Daoy (cell line): ENCODE results near the gene LAMC3. TPM values are rescaled to one million over a fixed set of nuclear protein-coding genes. Genes with fewer than 3 reads are reported as not detected.

Source experiments
- DNase-seq: peaks from one replicate; pipeline ENCODE4 v3.0.0-alpha.2; 2015; ENCODE audit warnings: low read depth
- total RNA-seq: library from RNA; depleted of rRNA; stranded (reverse); fragments of >200 nt; shearing (Covaris generic); gene quantifications from 2 replicates; pipeline ENCODE4 v1.2.3, GENCODE V29; 2014

Gene LAMC3
- total RNA-seq, 1 experiment from 2014 or later = 2.5 TPM

DNA sequence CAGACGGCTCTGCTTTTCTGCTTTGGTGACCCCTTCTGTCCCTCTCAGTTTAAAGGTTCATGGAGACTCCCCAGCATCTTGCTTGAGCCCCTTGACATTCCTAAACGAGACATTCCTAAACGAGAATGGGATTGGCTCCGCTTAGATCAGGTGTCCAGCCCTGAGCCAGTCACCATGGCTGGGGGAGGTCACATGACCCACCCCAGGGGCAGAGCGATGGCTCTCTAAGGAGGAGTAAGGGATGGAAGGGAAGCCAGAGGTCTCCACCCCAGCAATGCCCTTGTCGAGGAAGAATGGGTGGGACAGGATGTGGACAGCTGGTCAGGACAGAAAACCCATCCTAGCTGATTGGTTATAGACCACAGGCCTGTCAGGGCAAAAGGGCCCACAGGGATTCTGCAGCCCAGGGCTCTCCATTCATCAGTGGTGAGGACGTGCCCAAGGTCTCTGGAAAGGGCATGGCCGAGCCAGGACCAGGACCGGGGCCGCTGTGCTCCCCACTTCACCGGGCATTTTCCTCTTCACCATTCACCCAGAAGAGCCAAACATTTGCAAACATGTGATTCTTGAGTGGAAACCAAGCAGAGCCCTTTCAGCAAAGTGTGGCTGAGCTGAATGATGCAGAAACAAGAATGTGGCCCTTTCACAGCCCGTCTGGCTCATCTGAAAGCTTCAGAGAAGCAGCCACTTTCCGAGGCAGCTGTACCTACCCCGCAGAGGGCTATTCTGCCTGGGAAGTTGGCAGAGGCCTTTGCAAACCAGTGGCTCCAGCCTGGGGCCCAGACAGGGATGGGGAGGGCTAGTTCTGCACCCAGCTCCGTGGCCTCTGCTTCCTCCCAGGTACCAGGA lies 67.6 kb downstream of the LAMC3 start:
- DNase-seq = no peak

DNA sequence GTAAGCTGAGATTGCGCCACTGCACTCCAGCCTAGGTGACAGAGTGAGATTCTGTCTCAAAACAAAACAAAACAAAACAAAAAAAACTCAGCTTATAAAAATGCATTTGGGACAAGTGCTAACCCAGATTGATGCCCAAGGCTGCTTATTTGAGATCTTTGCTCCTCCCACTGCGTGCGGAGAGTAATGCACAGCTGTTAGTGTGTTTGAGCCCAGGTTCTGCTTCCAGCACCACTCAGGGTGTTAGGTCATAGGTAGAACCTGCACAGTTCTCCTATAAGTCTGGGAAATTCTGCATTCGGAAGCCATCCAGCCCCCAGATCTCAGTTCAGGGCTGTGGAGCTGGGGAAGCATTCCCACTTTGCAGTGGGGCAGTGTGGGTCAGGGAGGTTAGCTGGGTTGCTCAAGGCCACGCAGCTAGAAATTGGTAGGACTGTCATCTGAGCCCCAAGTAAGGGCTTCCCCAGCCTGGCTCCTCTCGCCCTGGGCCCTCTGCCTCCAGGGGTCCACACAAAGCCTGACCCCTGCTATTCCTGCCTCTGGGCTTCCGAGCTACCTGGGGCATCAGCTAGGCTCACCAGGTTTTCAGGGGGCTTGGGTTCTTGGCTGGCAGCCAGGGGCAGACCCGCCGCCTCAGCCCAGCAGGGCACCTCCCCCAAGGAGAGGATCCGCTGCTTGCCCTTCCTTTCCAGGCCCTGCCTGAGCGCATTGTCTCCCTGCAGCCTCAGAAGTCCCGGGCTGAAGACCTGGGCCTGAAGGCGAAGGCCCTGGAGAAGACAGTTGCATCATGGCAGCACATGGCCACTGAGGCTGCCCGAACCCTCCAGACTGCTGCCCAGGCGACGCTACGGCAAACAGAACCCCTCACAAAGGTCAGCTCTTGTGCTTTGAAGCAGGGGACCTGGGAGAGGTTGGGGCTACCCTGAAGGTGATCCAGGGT lies 69.7 kb downstream of the LAMC3 start:
- no peak for DNase-seq

DNA sequence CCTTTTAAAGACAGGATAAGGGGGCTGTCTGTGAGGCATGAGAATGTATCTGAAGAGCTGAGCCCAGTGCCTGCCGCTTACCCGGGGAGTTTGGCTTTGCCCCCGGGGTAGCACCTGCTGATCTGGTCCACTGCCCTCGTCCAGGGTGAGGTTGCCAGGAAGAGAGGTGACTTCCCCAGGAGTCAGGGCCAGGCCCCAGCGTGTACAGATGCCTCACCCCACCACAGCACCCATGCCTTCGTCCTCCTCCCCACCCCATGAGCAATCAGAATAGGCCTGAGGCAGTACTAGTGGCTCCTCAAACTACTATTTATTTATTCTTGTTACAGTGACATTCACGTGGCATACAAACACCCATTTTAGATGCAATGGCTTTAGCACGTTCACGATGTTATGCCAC lies 71.6 kb downstream of the LAMC3 start:
- DNase-seq = no peak

DNA sequence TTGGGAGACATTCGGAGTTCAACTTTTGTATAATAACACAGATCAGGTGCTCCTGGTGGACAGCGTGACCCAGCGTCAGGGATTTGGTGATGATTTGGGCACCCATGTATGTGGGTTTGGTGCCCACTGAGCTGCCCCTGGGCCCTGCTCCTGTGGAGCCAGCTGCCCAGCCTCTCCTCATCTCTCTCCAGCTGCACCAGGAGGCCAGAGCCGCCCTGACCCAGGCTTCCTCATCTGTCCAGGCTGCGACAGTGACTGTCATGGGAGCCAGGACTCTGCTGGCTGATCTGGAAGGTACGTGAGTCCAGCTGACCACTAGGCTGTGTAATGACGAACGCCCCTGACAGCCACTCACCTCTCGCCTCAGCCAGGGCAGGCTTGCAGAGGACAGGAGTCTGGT lies 72.9 kb downstream of the LAMC3 start:
- DNase-seq = no peak

DNA sequence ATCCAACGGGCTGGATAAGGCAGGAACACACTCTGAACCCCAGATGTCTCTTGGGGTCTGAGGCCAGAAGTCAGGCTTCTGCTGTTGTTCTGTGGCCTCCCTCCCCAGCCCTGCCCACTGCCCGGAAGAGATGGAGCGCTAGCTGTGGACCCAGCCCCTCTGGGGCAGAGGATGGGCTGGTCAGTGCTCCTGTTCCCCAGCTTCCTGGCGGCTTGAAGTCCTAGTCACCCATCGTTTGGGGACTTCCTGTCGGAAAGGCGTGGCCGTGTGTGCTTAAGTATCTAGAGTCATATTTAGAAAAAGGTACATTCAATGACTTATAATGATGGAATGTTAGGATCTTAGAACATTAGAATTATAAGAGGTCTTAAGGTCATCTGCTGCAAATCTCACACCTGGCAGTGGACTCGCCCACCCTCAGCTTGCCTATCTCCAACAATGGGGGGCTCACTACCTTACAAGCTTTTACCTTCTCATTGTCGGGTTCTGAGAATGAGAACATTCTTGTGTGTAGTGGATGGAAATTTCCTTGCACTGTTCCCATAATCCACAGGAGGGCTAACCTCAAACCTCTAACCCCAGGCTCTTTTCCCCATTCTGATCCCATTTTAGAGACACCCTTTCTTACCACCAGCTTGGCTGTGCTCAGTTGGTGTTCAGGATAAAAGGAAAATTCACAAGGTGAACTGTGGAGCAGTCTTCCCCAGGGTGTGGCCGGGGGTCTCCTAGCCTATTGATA lies 74.0 kb downstream of the LAMC3 start:
- no peak for DNase-seq

DNA sequence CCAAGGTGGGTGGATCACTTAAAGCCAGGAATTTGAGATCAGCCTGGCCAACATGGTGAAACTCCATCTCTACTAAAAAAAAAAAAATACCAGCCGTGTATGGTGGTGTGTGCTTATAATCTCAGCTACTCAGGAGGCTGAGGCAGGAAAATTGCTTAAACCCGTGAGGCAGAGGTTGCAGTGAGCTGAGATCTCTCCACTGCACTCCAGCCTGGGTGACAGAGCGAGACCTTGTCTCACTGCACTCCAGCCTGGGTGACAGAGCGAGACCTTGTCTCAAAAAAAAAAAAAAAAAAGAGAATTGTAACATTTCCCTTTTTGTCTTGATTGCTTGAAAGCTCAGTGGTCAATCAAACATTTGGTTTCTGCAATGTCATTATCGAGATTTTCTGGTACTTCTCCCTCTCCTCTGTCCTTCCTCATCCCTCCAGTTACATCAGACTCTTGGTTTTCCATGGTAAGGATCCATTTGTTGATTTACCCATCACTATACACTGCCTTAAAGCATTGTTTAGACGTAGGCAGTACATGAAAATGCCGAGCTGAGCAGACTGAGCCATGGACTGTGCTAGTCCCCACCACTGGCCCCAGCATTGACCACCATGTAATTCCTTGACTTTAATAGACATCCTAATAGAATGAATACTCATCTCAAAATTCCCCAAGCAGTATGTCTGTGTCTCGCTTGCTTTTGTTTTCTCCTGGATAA lies 75.8 kb downstream of the LAMC3 start:
- DNase-seq = no peak

DNA sequence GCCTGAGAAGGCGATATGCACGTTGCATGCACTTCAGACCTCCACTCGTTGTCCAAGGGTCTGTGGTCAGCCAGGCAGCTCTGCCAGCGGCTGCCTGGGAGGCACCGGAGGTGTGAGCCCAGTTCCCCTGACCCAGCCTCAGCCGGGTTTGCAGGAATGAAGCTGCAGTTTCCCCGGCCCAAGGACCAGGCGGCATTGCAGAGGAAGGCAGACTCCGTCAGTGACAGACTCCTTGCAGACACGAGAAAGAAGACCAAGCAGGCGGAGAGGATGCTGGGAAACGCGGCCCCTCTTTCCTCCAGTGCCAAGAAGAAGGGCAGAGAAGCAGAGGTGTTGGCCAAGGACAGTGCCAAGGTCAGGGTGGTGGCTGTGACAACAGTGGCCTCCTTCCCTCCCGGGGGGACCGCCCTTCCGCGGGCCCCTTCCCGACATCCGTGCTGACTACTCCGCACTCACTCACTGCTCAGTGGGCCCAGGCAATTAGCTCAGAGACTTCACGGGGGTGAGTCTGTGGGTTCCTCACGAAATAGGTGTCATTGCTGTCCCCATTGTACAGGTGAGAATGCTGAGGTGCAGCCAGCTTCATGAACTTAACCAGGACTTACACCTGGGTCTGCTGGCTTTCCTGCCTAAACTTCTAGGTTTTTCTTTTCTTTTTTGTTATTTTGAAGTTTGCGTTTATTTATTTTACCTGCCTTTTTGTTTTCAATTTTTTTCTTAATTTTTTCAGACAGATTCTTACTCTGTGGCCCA lies 76.6 kb downstream of the LAMC3 start:
- no peak for DNase-seq

DNA sequence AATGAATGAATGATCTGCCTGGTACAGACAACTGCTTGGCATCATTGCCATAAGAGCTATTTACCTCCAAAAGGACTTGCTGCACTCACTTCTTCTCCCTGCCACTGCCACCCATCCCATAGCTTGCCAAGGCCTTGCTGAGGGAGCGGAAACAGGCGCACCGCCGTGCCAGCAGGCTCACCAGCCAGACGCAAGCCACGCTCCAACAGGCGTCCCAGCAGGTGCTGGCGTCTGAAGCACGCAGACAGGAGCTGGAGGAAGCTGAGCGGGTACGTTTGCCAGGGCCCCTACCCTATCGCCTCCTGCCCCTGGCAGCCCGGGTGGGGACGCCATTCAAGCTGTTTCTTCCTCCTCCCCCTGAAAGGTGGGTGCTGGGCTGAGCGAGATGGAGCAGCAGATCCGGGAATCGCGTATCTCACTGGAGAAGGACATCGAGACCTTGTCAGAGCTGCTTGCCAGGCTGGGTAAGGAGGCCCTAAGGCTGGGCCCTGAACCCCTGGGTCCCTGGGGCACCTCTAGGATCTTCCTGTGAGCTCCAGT lies 78.5 kb downstream of the LAMC3 start:
- DNase-seq = no peak

DNA sequence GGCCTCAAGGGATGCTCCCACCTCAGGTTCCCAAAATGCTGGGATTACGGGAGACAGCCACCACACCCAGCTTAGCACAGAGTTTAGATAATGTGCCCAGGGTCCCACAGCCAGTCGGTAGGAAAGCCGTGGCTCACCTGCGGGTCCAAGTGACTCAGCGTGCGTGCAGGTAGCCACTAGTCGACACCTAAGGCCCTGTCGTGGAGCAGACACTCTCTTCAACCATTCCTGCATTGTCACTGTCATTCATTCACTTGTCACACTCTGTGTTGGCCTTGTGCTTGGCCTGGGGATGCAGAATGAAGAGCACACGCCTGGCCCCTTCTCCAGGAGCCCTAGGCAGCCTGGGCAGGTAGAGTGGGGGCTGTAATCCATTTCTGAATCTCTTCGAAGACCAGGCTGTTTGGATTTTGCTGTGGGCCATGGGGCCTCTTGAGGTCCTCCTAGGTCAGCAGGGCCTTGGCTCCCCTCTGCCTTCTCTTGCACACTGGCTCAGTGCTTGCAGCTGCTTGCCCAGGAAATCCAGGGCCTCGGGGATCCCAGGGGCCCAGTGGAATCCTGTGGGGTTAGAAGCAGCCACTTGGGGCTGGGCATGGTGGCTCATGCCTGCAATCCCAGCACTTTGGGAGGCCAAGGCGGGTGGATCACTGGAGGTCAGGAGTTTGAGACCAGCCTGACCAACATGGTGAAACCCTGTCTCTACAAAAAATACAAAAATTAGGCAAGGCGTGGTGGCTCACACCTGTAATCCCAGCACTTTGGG lies 81.2 kb downstream of the LAMC3 start:
- no peak for DNase-seq

DNA sequence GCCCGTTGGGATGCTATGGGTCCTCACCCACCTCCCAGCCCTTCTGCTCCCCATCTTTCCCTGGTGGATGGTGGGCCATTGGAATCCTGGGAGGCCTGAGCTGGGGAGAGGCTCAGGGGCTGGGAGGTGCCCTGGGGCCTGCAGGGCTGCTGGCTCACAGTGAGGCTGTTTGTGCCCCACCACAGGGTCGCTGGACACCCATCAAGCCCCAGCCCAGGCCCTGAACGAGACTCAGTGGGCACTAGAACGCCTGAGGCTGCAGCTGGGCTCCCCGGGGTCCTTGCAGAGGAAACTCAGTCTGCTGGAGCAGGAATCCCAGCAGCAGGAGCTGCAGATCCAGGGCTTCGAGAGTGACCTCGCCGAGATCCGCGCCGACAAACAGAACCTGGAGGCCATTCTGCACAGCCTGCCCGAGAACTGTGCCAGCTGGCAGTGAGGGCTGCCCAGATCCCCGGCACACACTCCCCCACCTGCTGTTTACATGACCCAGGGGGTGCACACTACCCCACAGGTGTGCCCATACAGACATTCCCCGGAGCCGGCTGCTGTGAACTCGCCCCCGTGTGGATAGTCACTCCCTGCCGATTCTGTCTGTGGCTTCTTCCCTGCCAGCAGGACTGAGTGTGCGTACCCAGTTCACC lies 82.5 kb downstream of the LAMC3 start:
- DNase-seq = no peak

DNA sequence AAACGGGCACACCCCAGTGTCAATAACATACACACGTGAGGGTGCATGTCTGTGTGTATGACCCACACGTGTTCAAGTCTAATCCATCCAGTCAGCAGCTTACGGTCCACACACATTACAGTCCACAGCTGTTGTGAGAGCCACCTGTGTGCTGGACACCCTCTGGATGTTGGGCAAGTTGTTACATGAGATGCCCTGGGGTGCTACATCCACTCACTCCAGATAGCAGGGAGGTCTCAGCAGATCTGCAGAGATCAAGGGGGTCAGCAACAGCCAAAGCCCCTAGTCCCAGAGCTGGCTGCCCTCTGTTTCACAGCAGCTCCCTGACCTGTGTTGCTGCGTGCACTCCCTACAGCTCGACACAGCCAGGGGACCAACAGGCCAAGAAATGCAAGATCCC lies 83.1 kb downstream of the LAMC3 start:
- DNase-seq = no peak

DNA sequence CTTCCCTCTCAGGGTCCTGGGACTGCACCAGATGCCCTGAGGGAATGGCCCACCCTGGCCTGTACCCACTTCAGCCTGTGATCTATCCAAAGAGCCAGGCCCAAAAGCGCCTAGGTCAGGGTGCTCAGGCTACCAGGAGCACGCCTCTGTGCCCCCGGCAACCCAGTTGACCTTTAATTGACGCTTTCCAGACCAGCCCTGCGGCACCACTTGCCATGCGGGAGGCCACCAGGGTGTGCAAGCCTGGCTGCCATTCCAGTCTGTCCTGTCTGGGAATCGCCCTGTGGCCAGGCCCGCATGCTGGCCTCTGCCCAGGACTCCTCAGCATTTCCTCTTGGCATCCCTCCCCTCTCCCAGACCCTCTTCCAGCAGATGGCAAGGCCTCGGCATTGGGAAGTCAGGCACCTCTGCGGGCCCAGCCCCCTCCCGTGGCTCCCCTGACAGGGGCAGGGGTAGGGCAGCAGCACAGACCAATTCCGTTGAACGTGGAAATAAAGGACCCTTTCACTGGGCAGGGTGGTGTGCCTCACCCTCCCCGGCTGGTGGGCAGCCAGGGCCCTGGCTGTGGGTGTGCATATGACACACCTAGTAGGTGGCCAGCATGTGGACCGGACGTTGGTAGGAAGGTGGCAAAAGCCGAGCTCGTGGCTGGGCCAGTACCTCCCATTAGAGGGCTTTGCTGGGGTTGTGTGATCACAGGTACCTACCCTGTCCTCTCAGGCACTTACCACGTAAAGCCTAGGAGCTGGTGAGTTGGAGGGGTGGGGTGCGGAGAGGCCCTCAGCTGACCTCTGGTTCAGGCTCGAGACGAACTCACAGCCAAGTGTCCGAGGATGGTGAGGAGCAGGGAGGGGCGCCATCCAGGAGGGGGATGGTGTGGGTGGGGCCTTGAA lies 83.8 kb downstream of the LAMC3 start:
- no peak for DNase-seq

DNA sequence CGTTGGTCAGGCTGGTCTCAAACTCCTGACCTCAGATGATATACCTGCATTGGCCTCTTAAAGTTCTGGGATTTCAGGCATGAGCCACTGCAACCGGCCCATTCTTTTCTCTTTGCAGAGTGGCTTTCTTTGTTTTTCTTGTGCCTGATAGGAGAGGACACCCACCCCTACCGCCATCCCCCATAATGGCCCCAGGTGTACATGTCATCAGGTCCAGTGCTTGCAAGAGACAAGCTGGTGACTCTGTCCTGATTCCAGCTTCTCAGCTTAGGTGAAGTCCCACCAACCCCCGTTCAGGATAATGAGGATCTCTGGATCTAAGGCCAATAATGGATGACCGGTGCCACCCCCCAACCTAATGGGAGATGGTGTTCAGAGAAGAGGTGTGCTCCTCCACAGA lies 85.0 kb downstream of the LAMC3 start:
- DNase-seq = no peak

DNA sequence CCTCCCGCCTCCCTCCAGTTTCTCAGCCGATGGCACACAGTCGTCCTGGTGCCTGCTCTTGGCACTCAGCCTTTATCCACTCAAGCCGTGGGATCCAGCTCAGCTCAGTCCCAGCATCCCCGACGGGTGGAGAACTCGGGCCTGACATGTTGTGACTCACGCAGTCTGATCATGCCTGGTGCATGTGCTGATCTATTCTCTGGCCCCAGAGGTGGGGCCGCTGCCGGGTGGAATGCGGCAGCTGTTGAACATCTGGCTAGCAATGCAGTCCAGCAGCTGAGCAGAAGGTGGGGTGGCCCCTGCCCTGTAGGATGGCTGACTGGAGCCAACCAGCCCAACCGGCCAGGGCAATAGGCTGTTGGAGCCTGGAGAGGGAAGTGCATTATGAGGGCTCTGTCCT lies 85.6 kb downstream of the LAMC3 start:
- peak; percentile 51 for DNase-seq

DNA sequence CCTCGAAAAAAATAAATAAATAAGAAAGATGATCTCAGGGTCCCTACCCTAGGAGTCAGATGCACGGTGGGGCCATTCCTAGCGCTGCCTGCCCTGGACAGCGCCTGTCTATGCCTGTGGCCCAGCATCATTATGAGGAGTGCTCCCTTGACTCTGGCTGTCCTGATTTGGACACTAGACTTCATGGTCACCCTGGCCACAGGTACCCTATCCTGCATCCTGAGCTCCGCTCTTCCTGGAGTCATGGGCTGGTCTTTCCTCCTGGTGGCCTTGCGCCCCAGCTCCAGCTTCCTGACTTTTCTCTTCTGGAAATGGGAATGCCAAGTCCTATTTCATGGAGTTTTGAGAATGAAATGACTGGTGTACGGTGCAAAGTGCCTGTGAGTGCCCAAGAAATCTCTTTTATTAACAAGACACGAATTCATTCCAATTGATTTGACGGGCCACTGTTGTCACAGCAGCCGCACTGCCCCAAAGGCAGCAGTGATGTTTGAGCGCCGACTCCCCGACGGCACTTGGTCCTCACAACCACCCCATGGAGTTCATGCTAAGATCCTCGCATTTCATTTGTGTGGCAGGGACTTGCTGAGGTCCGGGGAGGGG lies 86.8 kb downstream of the LAMC3 start:
- no peak for DNase-seq

DNA sequence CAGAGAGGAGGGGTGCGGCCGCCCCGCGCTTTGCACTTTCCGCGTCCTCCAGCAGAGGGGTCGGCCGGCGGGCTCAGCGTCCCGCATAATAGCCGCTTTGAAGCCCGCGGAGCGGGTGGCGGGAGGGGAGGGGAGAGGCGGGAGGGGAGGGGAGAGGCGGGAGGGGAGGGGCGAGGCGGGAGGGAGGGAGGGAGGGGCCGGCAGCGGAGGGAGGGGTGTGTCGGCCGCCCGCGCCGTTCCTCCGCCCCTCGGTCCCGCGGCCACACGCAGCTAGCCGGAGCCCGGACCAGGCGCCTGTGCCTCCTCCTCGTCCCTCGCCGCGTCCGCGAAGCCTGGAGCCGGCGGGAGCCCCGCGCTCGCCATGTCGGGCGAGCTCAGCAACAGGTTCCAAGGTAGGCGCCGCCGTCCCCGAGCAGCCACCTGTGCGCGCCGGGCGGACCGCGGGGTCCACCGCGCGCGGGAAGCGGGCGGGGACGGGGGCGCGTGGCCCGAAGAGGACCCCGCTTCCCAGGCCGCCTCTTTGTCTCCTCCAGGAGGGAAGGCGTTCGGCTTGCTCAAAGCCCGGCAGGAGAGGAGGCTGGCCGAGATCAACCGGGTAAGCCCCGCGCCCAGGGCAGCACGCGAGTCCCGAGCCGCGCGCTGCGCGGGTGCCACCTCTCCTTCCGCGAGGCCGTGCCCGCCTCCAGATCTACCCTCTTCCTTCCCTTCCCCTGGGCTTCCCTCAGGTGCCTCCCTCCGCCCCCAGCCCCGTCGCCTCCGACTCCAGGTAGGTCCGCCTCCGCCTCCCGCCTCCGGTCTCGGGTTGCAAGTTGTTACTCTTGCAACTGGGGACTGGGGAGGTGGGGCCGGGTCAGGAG lies 87.5 kb downstream of the LAMC3 start, which contains the start of gene AIF1L:
Gene AIF1L (plus strand): TSS at position 263 of the 857 bp plus-strand sequence. CDS start 99 bp downstream, at position 362.
- DNase-seq = peak; percentile 55
